ENCODE data around the gene CACNA1S.

CACNA1S gene

GRCh38 chr1:201112173-201112731 is at the start of gene CACNA1S:
Gene CACNA1S (minus strand): TSS chr1:201112426. CDS start chr1:201112339, 87 bp downstream.
- DNase-seq (ENCODE audit: low read depth in 2 of 2) = no peak

- no peak for DNase-seq (ENCODE audit: low read depth in 2 of 2)
Measured at GRCh38 chr1:201157949-201158348, 45.7 kb upstream of the CACNA1S start.

- no peak for DNase-seq (ENCODE audit: low read depth in 2 of 2)
Measured at GRCh38 chr1:201156819-201157218, 44.6 kb upstream of the CACNA1S start.

- no peak for DNase-seq (ENCODE audit: low read depth in 2 of 2)
Measured at GRCh38 chr1:201156346-201156745, 44.1 kb upstream of the CACNA1S start.

- no peak for DNase-seq (ENCODE audit: low read depth in 2 of 2)
Measured at GRCh38 chr1:201155354-201155753, 43.1 kb upstream of the CACNA1S start.

- peak; percentile 94 to 98 for DNase-seq (ENCODE audit: low read depth in 2 of 2)
Measured at GRCh38 chr1:201154389-201155165, 42.4 kb upstream of the CACNA1S start, which contains the start of gene TMEM9. Gene TMEM9 (minus strand): TSS chr1:201154474. CDS start chr1:201153923, 551 bp downstream.

- peak in 1 of 2 experiments; percentile 9 for DNase-seq (ENCODE audit: low read depth in 2 of 2)
Measured at GRCh38 chr1:201153474-201154388, 41.5 kb upstream of the CACNA1S start.

GRCh38 chr1:201149400-201149799 is 37.2 kb upstream of the CACNA1S start:
- DNase-seq (ENCODE audit: low read depth in 2 of 2) = no peak

- DNase-seq (ENCODE audit: low read depth in 2 of 2) = no peak
Measured at GRCh38 chr1:201147396-201148015, 35.3 kb upstream of the CACNA1S start.

- no peak for DNase-seq (ENCODE audit: low read depth in 2 of 2)
Measured at GRCh38 chr1:201146626-201147390, 34.6 kb upstream of the CACNA1S start.

- DNase-seq (ENCODE audit: low read depth in 2 of 2) = no peak
Measured at GRCh38 chr1:201145816-201146215, 33.6 kb upstream of the CACNA1S start.

- no peak for DNase-seq (ENCODE audit: low read depth in 2 of 2)
Measured at GRCh38 chr1:201145132-201145531, 32.9 kb upstream of the CACNA1S start.

- no peak for DNase-seq (ENCODE audit: low read depth in 2 of 2)
Measured at GRCh38 chr1:201144701-201145100, 32.5 kb upstream of the CACNA1S start.

- DNase-seq (ENCODE audit: low read depth in 2 of 2) = no peak
Measured at GRCh38 chr1:201143726-201144635, 31.8 kb upstream of the CACNA1S start.

GRCh38 chr1:201142849-201143725 is 30.9 kb upstream of the CACNA1S start:
- no peak for DNase-seq (ENCODE audit: low read depth in 2 of 2)

- DNase-seq (ENCODE audit: low read depth in 2 of 2) = no peak
Measured at GRCh38 chr1:201142011-201142848, 30.0 kb upstream of the CACNA1S start.

- no peak for DNase-seq (ENCODE audit: low read depth in 2 of 2)
Measured at GRCh38 chr1:201141418-201141817, 29.2 kb upstream of the CACNA1S start.

- no peak for DNase-seq (ENCODE audit: low read depth in 2 of 2)
Measured at GRCh38 chr1:201140941-201141260, 28.7 kb upstream of the CACNA1S start.
